ENCODE measurements around the gene CYP26C1. TPM values are rescaled to one million over a fixed set of nuclear protein-coding genes. Genes with fewer than 3 reads are reported as not detected.

The CYP26C1 gene
- total RNA-seq, 1 donor from 2014 or later = under 0.01 TPM

GRCh38 chr10:93062514-93063143, 2.0 kb downstream of the CYP26C1 start:
- H3K4me3 ChIP-seq (ENCODE audit: low read depth, low read length) = peak overlapping the region; percentile 27
- DNase-seq (ENCODE audit: low read depth) (no peak), FAIRE-seq (no peak)
- no peaks in the 10 kb centered on the region for H3K36me3 ChIP-seq (ENCODE audit: control insufficient read depth, insufficient read depth, low read length)
- H3K27me3 ChIP-seq (ENCODE audit: control insufficient read depth, insufficient read depth, low read length) = peaks cover 67% of the 10 kb centered on the region
- TF ChIP-seq CTCF (IDR thresholded peaks at IDR 0.05; ENCODE audit: insufficient read depth, low read length, severe bottlenecking) = peak; percentile 81

GRCh38 chr10:93063144-93063976, 2.8 kb downstream of the CYP26C1 start:
- FAIRE-seq (peak; percentile 43), DNase-seq (ENCODE audit: low read depth) (no peak)
- TF ChIP-seq CTCF (IDR thresholded peaks at IDR 0.05; ENCODE audit: insufficient read depth, low read length, severe bottlenecking) = no peak
- Histone ChIP-seq H3K27me3 (ENCODE audit: control insufficient read depth, insufficient read depth, low read length) (peaks cover 75% of the 10 kb centered on the region), H3K4me3 (ENCODE audit: low read depth, low read length) (no peak overlapping the region), H3K36me3 (ENCODE audit: control insufficient read depth, insufficient read depth, low read length) (no peaks in the 10 kb centered on the region)

GRCh38 chr10:93063977-93064660, 3.5 kb downstream of the CYP26C1 start:
- H3K36me3 ChIP-seq (ENCODE audit: control insufficient read depth, insufficient read depth, low read length) = no peaks in the 10 kb centered on the region
- H3K27me3 ChIP-seq (ENCODE audit: control insufficient read depth, insufficient read depth, low read length) = peaks cover 81% of the 10 kb centered on the region
- FAIRE-seq = no peak
- no peak for DNase-seq (ENCODE audit: low read depth)
- no peak overlapping the region for H3K4me3 ChIP-seq (ENCODE audit: low read depth, low read length)
- TF ChIP-seq CTCF (IDR thresholded peaks at IDR 0.05; ENCODE audit: insufficient read depth, low read length, severe bottlenecking) = no peak

- DNase-seq (ENCODE audit: low read depth) (no peak), FAIRE-seq (no peak)
- Histone ChIP-seq H3K27me3 (ENCODE audit: control insufficient read depth, insufficient read depth, low read length) (peaks cover 83% of the 10 kb centered on the region), H3K4me3 (ENCODE audit: low read depth, low read length) (no peak overlapping the region), H3K36me3 (ENCODE audit: control insufficient read depth, insufficient read depth, low read length) (no peaks in the 10 kb centered on the region)
- TF ChIP-seq CTCF (IDR thresholded peaks at IDR 0.05; ENCODE audit: insufficient read depth, low read length, severe bottlenecking) = no peak
Measured at GRCh38 chr10:93064874-93065660, 4.5 kb downstream of the CYP26C1 start.

GRCh38 chr10:93065675-93066543, 5.3 kb downstream of the CYP26C1 start:
- H3K36me3 ChIP-seq (ENCODE audit: control insufficient read depth, insufficient read depth, low read length) = no peaks in the 10 kb centered on the region
- DNase-seq (ENCODE audit: low read depth) (no peak), FAIRE-seq (no peak)
- H3K4me3 ChIP-seq (ENCODE audit: low read depth, low read length) = no peak overlapping the region
- peaks cover 84% of the 10 kb centered on the region for H3K27me3 ChIP-seq (ENCODE audit: control insufficient read depth, insufficient read depth, low read length)
- TF ChIP-seq CTCF (IDR thresholded peaks at IDR 0.05; ENCODE audit: insufficient read depth, low read length, severe bottlenecking) = no peak

All from bronchial epithelial cell (primary cell).